Measurements from ENCODE around the gene SPATA21.

SPATA21 gene

DNA sequence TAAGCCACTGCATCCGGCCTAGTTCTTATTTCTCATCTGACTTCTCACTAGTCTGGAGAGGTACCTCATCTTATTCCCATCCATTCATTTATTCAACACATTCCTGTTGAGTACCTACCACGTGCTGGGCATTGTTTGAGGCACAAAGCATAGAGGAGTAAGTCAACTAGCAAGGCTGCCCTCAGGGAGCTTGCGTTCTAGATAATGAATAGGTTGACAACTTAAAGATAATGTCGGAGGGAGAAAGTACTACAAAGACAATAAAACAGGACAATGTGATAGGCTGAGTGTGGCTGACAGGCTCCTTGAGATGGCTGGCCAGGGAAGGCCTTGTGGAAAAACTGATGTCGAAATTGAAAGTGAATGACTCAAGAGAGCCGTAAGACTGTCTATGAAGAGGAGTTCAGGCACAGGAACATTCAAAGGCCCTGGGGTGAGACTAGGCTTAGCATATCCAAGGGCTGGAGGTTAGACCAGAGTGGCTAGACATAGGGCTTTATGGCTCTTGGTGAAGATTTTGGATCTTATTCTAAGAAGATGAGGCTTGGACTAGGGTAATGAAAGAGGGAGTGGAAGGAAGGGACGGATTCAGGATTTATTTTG, 18.3 kb downstream of the SPATA21 start:
- TF ChIP-seq GATA1 (IDR thresholded peaks at IDR 0.05; ENCODE audit: low read depth, low read length) (no peak), POLR2A (IDR thresholded peaks at IDR 0.05; ENCODE audit: low read length) (no peak)
- no peak for DNase-seq

DNA sequence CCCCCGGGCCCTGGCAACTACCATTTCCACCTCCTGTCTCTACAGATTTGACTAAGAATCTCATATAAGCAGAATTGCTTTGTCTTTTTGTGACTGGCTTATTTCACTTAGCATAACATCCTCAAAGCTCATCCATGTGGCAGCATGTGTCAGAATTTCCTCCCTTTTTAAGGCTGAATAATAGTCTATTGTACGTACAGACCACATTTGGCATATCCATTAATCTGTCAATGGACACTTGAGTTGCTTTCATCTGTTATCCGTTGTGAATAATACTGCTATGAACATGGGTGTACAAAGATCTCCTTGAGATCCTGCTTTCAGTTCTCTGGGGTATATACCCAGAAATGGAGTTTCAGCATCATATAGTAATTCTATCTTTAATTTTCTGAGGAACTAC, 24.0 kb downstream of the SPATA21 start:
- TF ChIP-seq POLR2A (IDR thresholded peaks at IDR 0.05; ENCODE audit: low read length), result no peak
- TF ChIP-seq GATA1 (IDR thresholded peaks at IDR 0.05; ENCODE audit: low read depth, low read length), result no peak
- DNase-seq, result no peak

DNA sequence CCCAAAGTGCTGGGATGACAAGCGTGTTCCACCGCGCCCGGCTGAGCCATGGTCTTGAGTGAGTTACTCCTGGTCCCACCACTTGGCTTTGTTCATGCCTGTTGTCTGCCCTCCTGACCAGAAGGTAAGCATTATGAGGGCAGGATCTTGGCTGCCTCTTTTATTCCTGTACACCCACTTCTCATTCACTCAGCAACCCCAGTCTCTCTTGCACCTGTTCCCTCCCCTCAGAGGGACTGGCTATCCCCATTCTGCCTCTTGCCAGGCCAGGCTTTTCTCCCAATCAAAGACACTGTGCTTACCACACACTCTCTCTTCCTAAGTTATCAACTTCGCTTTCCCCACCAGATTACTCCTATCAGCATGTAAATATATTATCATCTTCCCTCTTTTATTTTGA, 26.4 kb downstream of the SPATA21 start:
- DNase-seq, result no peak
- no peak for TF ChIP-seq POLR2A (IDR thresholded peaks at IDR 0.05; ENCODE audit: low read length)
- no peak for TF ChIP-seq GATA1 (IDR thresholded peaks at IDR 0.05; ENCODE audit: low read depth, low read length)

DNA sequence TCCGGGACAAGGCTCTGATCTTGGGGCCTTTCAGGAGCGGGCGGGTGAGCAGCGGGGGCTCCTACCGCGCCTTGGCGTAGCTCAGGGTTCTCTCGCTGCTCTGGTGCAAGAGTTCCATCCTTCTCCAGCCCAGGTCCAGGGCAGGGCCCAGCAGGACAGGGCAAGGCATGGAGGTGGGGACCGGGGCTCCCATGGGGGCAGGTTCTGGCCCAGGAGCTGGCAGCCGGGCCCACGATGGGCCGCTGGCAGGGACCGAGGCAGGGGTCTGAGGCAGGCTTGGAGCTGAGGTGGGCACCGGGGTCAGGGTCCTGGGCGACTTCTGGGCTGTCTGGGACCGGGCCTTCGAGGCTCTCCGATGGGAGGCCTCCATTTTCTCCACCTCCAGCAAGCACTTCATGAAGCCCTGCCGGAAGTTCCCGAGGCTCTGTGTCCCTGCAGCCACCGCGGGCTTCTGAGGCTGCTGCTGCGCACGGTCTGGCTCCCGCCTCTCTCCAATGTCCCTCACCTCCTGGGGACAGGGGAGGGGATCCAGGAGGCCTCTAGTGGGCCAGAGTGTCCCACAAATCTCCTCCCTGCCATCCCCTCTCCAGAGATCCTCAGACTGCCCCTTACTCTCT, 27.6 kb downstream of the SPATA21 start:
- TF ChIP-seq POLR2A (IDR thresholded peaks at IDR 0.05; ENCODE audit: low read length), result no peak

DNA sequence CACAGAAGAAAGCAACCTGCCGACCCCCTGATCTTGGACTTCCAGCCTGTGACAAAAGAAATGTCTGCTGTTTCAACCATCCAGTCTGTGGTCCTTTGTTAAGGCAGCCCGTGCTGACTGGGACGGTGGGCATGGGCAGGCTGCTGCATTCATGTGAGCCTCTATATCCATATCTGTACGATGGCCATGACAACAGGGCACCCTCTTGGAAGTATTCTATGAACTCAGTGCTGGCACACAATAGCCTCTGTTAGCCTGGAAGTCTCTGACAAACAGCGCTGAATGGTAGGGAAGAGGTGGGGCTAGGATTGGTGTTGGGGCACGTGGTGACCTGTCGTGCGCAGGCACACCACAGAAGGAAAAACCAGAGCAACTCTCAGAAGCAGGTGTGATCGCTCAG, 30.4 kb downstream of the SPATA21 start:
- DNase-seq, result no peak
- TF ChIP-seq POLR2A (IDR thresholded peaks at IDR 0.05; ENCODE audit: low read length) (no peak), GATA1 (IDR thresholded peaks at IDR 0.05; ENCODE audit: low read depth, low read length) (no peak)

More for the DNA sequence above, 27.6 kb downstream of the SPATA21 start:
- no peak for DNase-seq

GRCh38 chr1:16405441-16405840, 31.8 kb downstream of the SPATA21 start:
- no peak for TF ChIP-seq GATA1 (IDR thresholded peaks at IDR 0.05; ENCODE audit: low read depth, low read length)
- TF ChIP-seq POLR2A (IDR thresholded peaks at IDR 0.05; ENCODE audit: low read length), result no peak
- no peak for DNase-seq

- no peak for DNase-seq
Observed at GRCh38 chr1:16402742-16403141, 34.5 kb downstream of the SPATA21 start.

GRCh38 chr1:16398371-16398953, 38.8 kb downstream of the SPATA21 start:
- no peak for DNase-seq
- no peak for TF ChIP-seq GATA1 (IDR thresholded peaks at IDR 0.05; ENCODE audit: low read depth, low read length)
- no peak for TF ChIP-seq POLR2A (IDR thresholded peaks at IDR 0.05; ENCODE audit: low read length)

More at GRCh38 chr1:16402742-16403141, 34.5 kb downstream of the SPATA21 start:
- TF ChIP-seq POLR2A (IDR thresholded peaks at IDR 0.05; ENCODE audit: low read length), result no peak
- no peak for TF ChIP-seq GATA1 (IDR thresholded peaks at IDR 0.05; ENCODE audit: low read depth, low read length)

- TF ChIP-seq POLR2A (IDR thresholded peaks at IDR 0.05; ENCODE audit: low read length), result no peak
- TF ChIP-seq GATA1 (IDR thresholded peaks at IDR 0.05; ENCODE audit: low read depth, low read length), result no peak
- no peak for DNase-seq
Observed at GRCh38 chr1:16397120-16397519, 40.1 kb downstream of the SPATA21 start.

GRCh38 chr1:16396591-16396990, 40.6 kb downstream of the SPATA21 start:
- DNase-seq, result no peak
- no peak for TF ChIP-seq GATA1 (IDR thresholded peaks at IDR 0.05; ENCODE audit: low read depth, low read length)
- TF ChIP-seq POLR2A (IDR thresholded peaks at IDR 0.05; ENCODE audit: low read length), result no peak

- TF ChIP-seq GATA1 (IDR thresholded peaks at IDR 0.05; ENCODE audit: low read depth, low read length) (no peak), POLR2A (IDR thresholded peaks at IDR 0.05; ENCODE audit: low read length) (no peak)
- no peak for DNase-seq
Observed at GRCh38 chr1:16394977-16395376, 42.2 kb downstream of the SPATA21 start.

- TF ChIP-seq POLR2A (IDR thresholded peaks at IDR 0.05; ENCODE audit: low read length), result no peak
- no peak for TF ChIP-seq GATA1 (IDR thresholded peaks at IDR 0.05; ENCODE audit: low read depth, low read length)
- DNase-seq, result no peak
Observed at GRCh38 chr1:16393570-16394521, 43.4 kb downstream of the SPATA21 start.

DNA sequence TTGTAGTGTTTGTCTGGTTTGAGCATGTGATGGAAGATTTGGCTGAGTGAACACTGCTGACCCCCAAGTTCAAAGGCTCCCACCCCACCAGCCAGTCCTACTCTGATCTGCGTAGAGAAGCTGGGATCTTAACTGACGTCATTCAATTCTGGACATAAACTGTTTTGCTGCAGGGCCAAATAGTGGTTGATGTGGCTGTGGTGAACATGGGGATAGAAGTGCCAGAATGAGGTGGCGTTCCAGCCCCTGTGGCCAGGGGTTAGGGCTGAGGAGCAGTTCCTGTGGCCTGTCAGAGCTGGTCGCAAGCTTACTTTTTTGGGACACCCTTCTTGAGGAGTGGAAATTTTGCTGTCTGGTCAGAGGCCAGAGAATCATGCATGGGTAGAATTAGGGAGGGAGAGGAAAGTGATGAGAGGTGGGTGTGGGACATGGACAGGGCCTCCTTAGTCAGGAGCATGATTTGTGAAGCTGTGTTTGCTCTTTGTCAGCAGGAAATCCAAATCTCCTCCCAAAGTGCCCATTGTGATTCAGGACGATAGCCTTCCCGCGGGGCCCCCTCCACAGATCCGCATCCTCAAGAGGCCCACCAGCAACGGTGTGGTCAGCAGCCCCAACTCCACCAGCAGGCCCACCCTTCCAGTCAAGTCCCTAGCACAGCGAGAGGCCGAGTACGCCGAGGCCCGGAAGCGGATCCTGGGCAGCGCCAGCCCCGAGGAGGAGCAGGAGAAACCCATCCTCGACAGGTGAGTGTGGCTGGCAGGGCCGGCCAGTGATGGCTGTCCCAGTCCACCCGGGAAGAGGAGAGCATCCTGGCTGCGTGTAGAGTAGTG, 44.3 kb downstream of the SPATA21 start:
- no peak for TF ChIP-seq GATA1 (IDR thresholded peaks at IDR 0.05; ENCODE audit: low read depth, low read length)
- TF ChIP-seq POLR2A (IDR thresholded peaks at IDR 0.05; ENCODE audit: low read length), result no peak
- DNase-seq, result no peak
